OCI-LY7 (cell line): Measurements from ENCODE around the gene CLTCL1. TPM values are rescaled to one million over a fixed set of nuclear protein-coding genes. Genes with fewer than 3 reads are reported as not detected.

Experiments
- BruUV-seq: library from RNA; stranded (reverse); fragments of 400-500 nt; replicated peaks from 2 replicates; lab custom pipeline; 2021; lab: Mats Ljungman, UMichigan
- CTCF ChIA-PET: fragments of 300-600 bp; sonication (Branson Sonifier 250); formaldehyde crosslinking; loops from one replicate; lab custom pipeline; 2022; ENCODE audit warnings: antibody characterized with exemption; ENCODE audit not compliant: unreplicated experiment; lab: Charles Lee
- POLR2A ChIA-PET: fragments of 300-600 bp; sonication (Branson Sonifier 250); formaldehyde crosslinking; loops from one replicate; lab custom pipeline; 2022; ENCODE audit warnings: antibody characterized with exemption; lab: Charles Lee
- DNase-seq: peaks from one replicate; pipeline ENCODE4 v3.0.0-alpha.2; 2015; ENCODE audit warnings: low spot score
- H2AFZ ChIP-seq: fragments of 200-600 bp; sonication (generic), shearing (Covaris generic); 2 replicates; pipeline ENCODE4 v1.6.1; 2014; ENCODE audit warnings: mild to moderate bottlenecking, antibody characterized with exemption, low read length, moderate library complexity
- H3K27ac ChIP-seq: fragments of 200-600 bp; sonication (generic); 2 replicates; pipeline ENCODE4 v1.5.1; 2014; ENCODE audit warnings: mixed run types, low read depth, mild to moderate bottlenecking, moderate library complexity, low read length, inconsistent platforms; ENCODE audit not compliant: poor library complexity, severe bottlenecking
- H3K36me3 ChIP-seq: fragments of 200-600 bp; sonication (generic); 2 replicates; pipeline ENCODE4 v1.6.1; 2014; ENCODE audit warnings: mild to moderate bottlenecking, antibody characterized with exemption, low read length, moderate library complexity, mixed read lengths; ENCODE audit not compliant: insufficient read depth
- H3K4me1 ChIP-seq: fragments of 200-600 bp; sonication (generic); 2 replicates; pipeline ENCODE4 v1.5.1; 2014; ENCODE audit warnings: mild to moderate bottlenecking, low read length; ENCODE audit not compliant: insufficient read depth, poor library complexity, severe bottlenecking
- H3K4me2 ChIP-seq: fragments of 200-600 bp; sonication (generic); 2 replicates; pipeline ENCODE4 v1.6.1; 2014; ENCODE audit warnings: mild to moderate bottlenecking, low read length
- H3K4me3 ChIP-seq: fragments of 200-600 bp; sonication (generic); 2 replicates; pipeline ENCODE4 v1.5.1; 2014; ENCODE audit warnings: mild to moderate bottlenecking, low read depth, low read length; ENCODE audit not compliant: poor library complexity, severe bottlenecking
- H3K79me2 ChIP-seq: fragments of 200-600 bp; sonication (generic); 2 replicates; pipeline ENCODE4 v1.6.1; 2016; ENCODE audit warnings: low read depth, mild to moderate bottlenecking, low read length, moderate library complexity, mixed read lengths; ENCODE audit not compliant: insufficient read depth
- H3K9me2 ChIP-seq: fragments of 200-600 bp; sonication (generic); 2 replicates; pipeline ENCODE4 v1.6.1; 2016; ENCODE audit warnings: mild to moderate bottlenecking, low read length, mixed read lengths; ENCODE audit not compliant: insufficient read depth
- H3K9me3 ChIP-seq: fragments of 200-600 bp; sonication (generic); 2 replicates; pipeline ENCODE4 v1.6.1; 2014; ENCODE audit warnings: mild to moderate bottlenecking, mixed run types, low read length, mixed read lengths
- H4K20me1 ChIP-seq: fragments of 200-600 bp; sonication (generic); 2 replicates; pipeline ENCODE4 v1.6.1; 2014; ENCODE audit warnings: mild to moderate bottlenecking, antibody characterized with exemption, low read length, moderate library complexity, mixed read lengths; ENCODE audit not compliant: insufficient read depth
- EZH2phosphoT487 ChIP-seq: fragments of 200-600 bp; sonication (generic); IDR thresholded peaks from 2 replicates; pipeline ENCODE4 v1.6.1; 2018; ENCODE audit warnings: low read depth, borderline replicate concordance, mild to moderate bottlenecking, mixed run types, antibody characterized with exemption, low read length, moderate library complexity, mixed read lengths
- intact Hi-C: fragments of 100-400 bp; cut with micrococcal nuclease; formaldehyde crosslinking; loops from one replicate; pipeline ENCODE4 v1.10.0; 2022; ENCODE audit not compliant: unreplicated experiment
- total RNA-seq, 2 experiments: library from RNA; depleted of rRNA in 1 of 2; stranded (reverse); fragments of >200 nt in 1 of 2; shearing (Covaris generic) in 1 of 2; gene quantifications; 2 replicates each; pipeline ENCODE4 v1.2.3, GENCODE V29; 2014 to 2022
- TF ChIP-seq, protein P1 (sequence below): fragments of 200-600 bp; sonication (generic); conservative IDR thresholded peaks from 2 replicates; pipeline ENCODE4 v1.5.1; 2014; ENCODE audit warnings: mild to moderate bottlenecking, antibody characterized with exemption, low read length, moderate library complexity, mixed read lengths

CLTCL1 gene
- total RNA-seq, 2 experiments from 2014 or later, result 0.44 to 0.99 TPM

DNA sequence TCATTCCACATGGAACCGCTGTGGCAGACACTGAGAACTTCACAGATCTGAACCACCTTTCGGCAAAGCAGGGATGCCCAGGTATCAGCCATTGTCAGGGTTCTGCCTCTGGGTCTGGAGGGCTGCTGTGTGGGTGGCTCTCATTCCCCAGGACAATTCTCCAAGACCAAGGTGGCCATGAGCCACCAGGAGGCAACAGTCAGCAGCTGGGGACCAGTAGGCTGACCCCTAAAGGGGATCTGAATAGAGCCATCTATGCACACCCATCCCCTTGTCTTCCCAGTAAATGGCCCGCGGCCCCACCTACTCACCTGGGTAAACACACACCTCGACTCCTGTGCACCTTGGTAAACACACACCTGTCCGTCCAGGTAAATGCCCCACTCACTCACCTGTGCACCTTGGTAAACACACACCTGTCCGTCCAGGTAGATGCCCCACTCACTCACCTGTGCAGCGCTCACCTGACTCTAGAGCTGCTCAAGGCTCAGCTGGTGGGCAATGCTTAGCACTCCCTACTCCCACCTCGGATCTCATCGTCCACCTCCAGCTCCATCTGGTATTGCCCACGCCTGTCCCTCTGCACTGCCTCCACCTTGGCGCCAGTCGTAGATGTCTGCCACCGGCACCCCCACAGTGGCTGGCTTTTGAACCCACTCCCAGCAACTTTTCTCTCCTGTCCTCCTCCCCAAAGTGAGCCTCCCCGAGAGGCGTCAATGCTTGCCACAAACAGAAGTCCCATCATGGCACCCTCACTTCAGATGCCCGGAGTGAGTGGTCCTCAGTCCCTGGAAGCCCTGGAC, 123.2 kb downstream of the CLTCL1 start:
- ChIA-PET CTCF (no interaction called here), POLR2A (no interaction called here)
- no peak overlapping the region for H3K27ac ChIP-seq
- peaks cover 17% of the 10 kb centered on the region for H3K79me2 ChIP-seq
- H3K4me2 ChIP-seq, result no peak overlapping the region
- H3K36me3 ChIP-seq, result no peaks in the 10 kb centered on the region
- H4K20me1 ChIP-seq, result 0 out of 2 replicates have a peak, but pooled peaks cover 5% of the 10 kb centered on the region
- H2AFZ ChIP-seq, result no peak overlapping the region
- intact Hi-C loops, result no loop called here
- H3K9me2 ChIP-seq, result no peaks in the 10 kb centered on the region
- BruUV-seq, result no TSS peak
- no peak for DNase-seq
- peaks cover 11% of the 10 kb centered on the region for H3K4me1 ChIP-seq
- H3K4me3 ChIP-seq, result no peak overlapping the region
- H3K9me3 ChIP-seq, result no peaks in the 10 kb centered on the region
- no peak for TF ChIP-seq EZH2phosphoT487
- TF ChIP-seq, protein P1, sequence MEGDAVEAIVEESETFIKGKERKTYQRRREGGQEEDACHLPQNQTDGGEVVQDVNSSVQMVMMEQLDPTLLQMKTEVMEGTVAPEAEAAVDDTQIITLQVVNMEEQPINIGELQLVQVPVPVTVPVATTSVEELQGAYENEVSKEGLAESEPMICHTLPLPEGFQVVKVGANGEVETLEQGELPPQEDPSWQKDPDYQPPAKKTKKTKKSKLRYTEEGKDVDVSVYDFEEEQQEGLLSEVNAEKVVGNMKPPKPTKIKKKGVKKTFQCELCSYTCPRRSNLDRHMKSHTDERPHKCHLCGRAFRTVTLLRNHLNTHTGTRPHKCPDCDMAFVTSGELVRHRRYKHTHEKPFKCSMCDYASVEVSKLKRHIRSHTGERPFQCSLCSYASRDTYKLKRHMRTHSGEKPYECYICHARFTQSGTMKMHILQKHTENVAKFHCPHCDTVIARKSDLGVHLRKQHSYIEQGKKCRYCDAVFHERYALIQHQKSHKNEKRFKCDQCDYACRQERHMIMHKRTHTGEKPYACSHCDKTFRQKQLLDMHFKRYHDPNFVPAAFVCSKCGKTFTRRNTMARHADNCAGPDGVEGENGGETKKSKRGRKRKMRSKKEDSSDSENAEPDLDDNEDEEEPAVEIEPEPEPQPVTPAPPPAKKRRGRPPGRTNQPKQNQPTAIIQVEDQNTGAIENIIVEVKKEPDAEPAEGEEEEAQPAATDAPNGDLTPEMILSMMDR, result 0 out of 2 replicates have a peak, but pooled peaks have one; percentile 11

DNA sequence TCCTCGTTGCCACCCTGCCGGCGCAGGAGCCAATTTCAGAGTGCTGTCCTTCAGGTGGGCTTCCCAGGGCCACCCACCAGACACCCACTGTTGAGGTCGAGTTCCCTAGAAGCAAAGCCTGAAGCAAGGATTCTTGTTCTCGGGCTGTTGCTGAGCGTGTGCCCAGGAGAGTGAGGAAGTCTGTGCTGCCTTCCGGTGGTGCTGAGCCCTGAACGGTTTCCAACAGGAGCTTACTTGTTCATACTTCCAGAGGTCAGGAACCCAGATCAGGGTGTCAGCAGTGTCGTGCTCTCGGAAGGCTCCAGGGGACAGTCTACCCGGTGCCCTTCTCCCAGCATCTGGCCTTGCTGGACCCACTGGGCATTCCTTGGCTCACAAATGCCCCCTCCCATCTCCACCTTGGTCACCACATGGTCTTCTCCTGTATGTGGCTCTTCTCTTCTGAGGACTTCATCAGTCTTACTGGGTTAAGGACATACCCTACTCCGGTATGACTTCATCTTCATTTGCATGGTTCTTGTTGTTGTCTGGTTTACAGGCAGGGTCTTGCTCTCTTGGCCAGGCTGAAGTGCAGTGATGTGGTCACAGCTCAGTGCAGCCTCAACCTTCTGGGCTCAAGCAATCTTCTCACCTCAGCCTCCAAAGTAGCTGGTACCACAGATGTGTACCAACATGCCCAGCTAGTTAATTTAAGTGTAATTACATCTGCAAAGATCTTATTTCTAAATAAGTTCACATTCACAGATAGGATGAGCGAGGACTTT, 124.2 kb downstream of the CLTCL1 start:
- Histone ChIP-seq H3K9me3 (no peaks in the 10 kb centered on the region), H3K79me2 (peaks cover 7% of the 10 kb centered on the region), H3K36me3 (no peaks in the 10 kb centered on the region), H3K9me2 (no peaks in the 10 kb centered on the region), H3K4me2 (no peak overlapping the region), H3K27ac (no peak overlapping the region), H4K20me1 (0 out of 2 replicates have a peak, but pooled peaks cover 1% of the 10 kb centered on the region), H3K4me3 (no peak overlapping the region), H2AFZ (no peak overlapping the region), H3K4me1 (peaks cover 6% of the 10 kb centered on the region)
- ChIA-PET CTCF (no interaction called here), POLR2A (interaction anchor here (0.8 to 1.0 kb wide), 2 partner anchors 20 to 34 kb away, joined by 3 read pairs; no protein-coding TSS in a partner anchor)
- intact Hi-C loops, result no loop called here
- BruUV-seq, result no TSS peak
- TF ChIP-seq EZH2phosphoT487, result no peak
- TF ChIP-seq, protein P1, result no peak
- no peak for DNase-seq
